Heart left ventricle (tissue), 16 donors: Measurements from ENCODE around the gene TKT. TPM values are rescaled to one million over a fixed set of nuclear protein-coding genes. Genes with fewer than 3 reads are reported as not detected.

ENCODE experiments used
- ATAC-seq, 4 donors: fragments of 200-7000 bp; cut with Tn5 transposase; one replicate each; pipeline ENCODE4 v1.9.1; 2020 to 2022; ENCODE audit warnings: moderate library complexity in 4 of 4, mild to moderate bottlenecking in 3 of 4, moderate number of reproducible peaks in 1 of 4
- DNase-seq, 5 donors: peaks; one replicate each; pipeline ENCODE4 v3.0.0-alpha.2; 2020
- H3K27ac ChIP-seq, 12 donors: fragments of 200-600 bp; sonication (generic) in 4 of 12; one replicate each; pipeline versions ENCODE4 v1.5.0 to v1.8.0; 2016 to 2022; ENCODE audit warnings: mild to moderate bottlenecking in 2 of 12
- H3K27me3 ChIP-seq, 9 donors: fragments of 200-600 bp; sonication (generic) in 2 of 9; one replicate each; pipeline versions ENCODE4 v1.5.1 to v1.8.0; 2016 to 2022; ENCODE audit warnings: mild to moderate bottlenecking in 3 of 9
- H3K36me3 ChIP-seq, 9 donors: fragments of 200-600 bp; sonication (generic) in 2 of 9; one replicate each; pipeline versions ENCODE4 v1.5.0 to v1.8.0; 2018 to 2022; ENCODE audit warnings: mild to moderate bottlenecking in 2 of 9
- H3K4me1 ChIP-seq, 12 donors: fragments of 200-600 bp; sonication (generic) in 4 of 12; one replicate each; pipeline versions ENCODE4 v1.5.0 to v1.8.0; 2016 to 2022; ENCODE audit warnings: mild to moderate bottlenecking in 3 of 12
- H3K4me3 ChIP-seq, 12 donors: fragments of 200-600 bp; sonication (generic) in 4 of 12; one replicate each; pipeline versions ENCODE4 v1.5.0 to v1.8.0; 2017 to 2022; ENCODE audit warnings: mild to moderate bottlenecking in 9 of 12, moderate library complexity in 4 of 12
- H3K9me3 ChIP-seq, 12 donors: fragments of 200-600 bp; sonication (generic) in 4 of 12; one replicate each; pipeline versions ENCODE4 v1.5.0 to v1.8.0; 2016 to 2022; ENCODE audit warnings: mild to moderate bottlenecking in 1 of 12
- CTCF ChIP-seq, 12 donors: fragments of 200-600 bp; sonication (generic) in 4 of 12; IDR thresholded peaks; one replicate each; pipeline versions ENCODE4 v1.5.0 to v1.8.0; 2018 to 2022; ENCODE audit warnings: antibody characterized with exemption in 12 of 12, mild to moderate bottlenecking in 5 of 12
- POLR2A ChIP-seq, 2 donors: fragments of 450-650 bp; IDR thresholded peaks; one replicate each; pipeline ENCODE4 v1.6.1; 2017; ENCODE audit warnings: antibody characterized with exemption in 2 of 2, mild to moderate bottlenecking in 2 of 2, moderate library complexity in 2 of 2
- WGBS, 4 donors: extraction: QIAGEN DNeasy Blood & Tissue Kit in 2 of 4; methylation state at CpG; one replicate each; pipeline versions ENCODE4 v1.1.5 to v1.1.7; 2013 to 2018; 5-methylcytosine and 5-hydroxymethylcytosine counted together
- intact Hi-C, 10 donors: fragments of 100-400 bp; cut with DNase I; formaldehyde crosslinking; loops; one replicate each; pipeline versions ENCODE4 v1.11.1 to v1.14.2; 2022
- polyA plus RNA-seq, 2 donors: library from polyadenylated mRNA; stranded (reverse); fragments of 200-250 nt; gene quantifications; one replicate each; pipeline ENCODE4 v1.2.3, GENCODE V29; 2013
- total RNA-seq, 9 donors: library from RNA; depleted of rRNA in 2 of 9; stranded (reverse); fragments of >200 nt in 2 of 9; fragmentation: NEBNext Ultra II Directional in 3 of 9; extraction: Animal tissue kit (Norgen Biotek cat#: 25700) in 3 of 9; gene quantifications; one replicate each; pipeline versions ENCODE4 v1.1.0 to v1.2.4, GENCODE V29; 2016 to 2023
- donor health status: ischemic (EF 13 %, LVEDD 7.1; RV severe dilation, severe dysfunction).
- donor health status: healthy with polysubstance abuse.
- donor health status: DM: no; HTN: yes; CAD: no.
- donor health status: DM: no; HTN: no; CAD: no.
- donor health status: ischemic (EF 25% LVEDD 6.9; RV normal size, moderate dysfunction).
- donor health status: ischemic (EF 25% LVEDD 5.7; RV mildly dilated, moderate dysfunction).
- donor health status: healthy.
- donor health status: DM: yes; HTN: yes; CAD: no.
- donor health status: ischemic (EF 35%, LVEDD 5.7; RV mildly dilated, moderate dysfunction).
- donor health status: nonischemic (EF 11% LVEDD 7.7; RV severe dilation, severe dysfunction).
- donor health status: DM: yes; HTN: yes; CAD: no.
- donor health status: PGD.
- donor health status: ischemic (EF 29% LVEDD 5.4; RV normal size, mild dysfunction).
- donor health status: nonischemic (EF 23%, LVEDD 6.1; RV moderate dilation, normal function).

Gene TKT
- total and polyA plus RNA-seq, 11 donors = 20.6 to 111 (median 36.6) TPM

- no peak for DNase-seq
- 59 to 73% (median 70%) methylated on average over 9 of the region's 9 CpGs for WGBS, 4 donors
- ATAC-seq = no peak
- Histone ChIP-seq H3K9me3 (peaks cover 0 to 22% (median 12%) of the 10 kb centered on the region in 12 donors), H3K36me3 (no peaks in the 10 kb centered on the region), H3K4me3 (no peak overlapping the region), H3K27ac (no peak overlapping the region), H3K4me1 (peaks cover 0 to 15% (median 0%) of the 10 kb centered on the region in 12 donors), H3K27me3 (no peaks in the 10 kb centered on the region)
- intact Hi-C loops = no loop called here
- TF ChIP-seq CTCF (IDR thresholded peaks at IDR 0.05) (no peak), POLR2A (IDR thresholded peaks at IDR 0.05) (no peak)
Observed at GRCh38 chr3:53211706-53212702, 43.8 kb downstream of the TKT start.

GRCh38 chr3:53202331-53203015 lies 53.3 kb downstream of the TKT start:
- Histone ChIP-seq H3K27ac (no peak overlapping the region), H3K9me3 (peaks cover 0 to under 1% (median 0%) of the 10 kb centered on the region in 12 donors), H3K36me3 (no peaks in the 10 kb centered on the region), H3K4me3 (no peak overlapping the region), H3K4me1 (no peaks in the 10 kb centered on the region), H3K27me3 (no peaks in the 10 kb centered on the region)
- ATAC-seq (no peak), DNase-seq (no peak)
- no peak for TF ChIP-seq CTCF (IDR thresholded peaks at IDR 0.05)
- no peak for TF ChIP-seq POLR2A (IDR thresholded peaks at IDR 0.05)
- 75 to 84% (median 82%) methylated on average over 14 of the region's 14 CpGs for WGBS, 4 donors
- intact Hi-C loops = no loop called here

GRCh38 chr3:53200501-53201498 lies 55.0 kb downstream of the TKT start:
- intact Hi-C loops = no loop called here
- H3K36me3 ChIP-seq = no peaks in the 10 kb centered on the region
- no peaks in the 10 kb centered on the region for H3K9me3 ChIP-seq
- TF ChIP-seq CTCF (IDR thresholded peaks at IDR 0.05) = no peak
- TF ChIP-seq POLR2A (IDR thresholded peaks at IDR 0.05) = no peak
- H3K4me1 ChIP-seq = peaks cover 0 to 12% (median 3%) of the 10 kb centered on the region in 12 donors
- H3K27me3 ChIP-seq = no peaks in the 10 kb centered on the region
- 83 to 88% (median 84%) methylated on average over 19 of the region's 19 CpGs for WGBS, 4 donors
- ATAC-seq = no peak
- DNase-seq = no peak
- no peak overlapping the region for H3K27ac ChIP-seq
- H3K4me3 ChIP-seq = no peak overlapping the region
